GM19099 (cell line): ENCODE measurements around the gene PYGO1.

Experiments
- POLR2A ChIP-seq: IDR thresholded peaks from 3 replicates; pipeline ENCODE4 v1.6.1; 2011; ENCODE audit warnings: low read depth; ENCODE audit not compliant: insufficient read length; ENCODE audit errors: extremely low read depth

The PYGO1 gene

DNA sequence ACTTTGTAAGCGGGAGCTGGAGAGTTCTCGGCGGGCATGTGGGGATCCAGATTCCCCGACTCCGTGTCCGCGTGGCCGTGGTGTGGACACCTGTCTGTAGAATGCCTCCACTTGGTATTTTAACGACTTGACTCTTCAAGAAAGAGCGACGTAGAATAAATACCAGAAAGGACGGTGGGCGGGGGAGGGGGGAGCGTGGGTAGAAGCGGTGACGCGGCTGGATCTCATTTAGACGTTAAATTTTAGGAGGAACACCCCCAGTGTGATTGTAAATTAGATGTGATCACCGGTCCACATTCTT, 620 bp upstream of the PYGO1 start:
- TF ChIP-seq POLR2A, result no peak

GRCh38 chr15:55587321-55588069, 650 bp downstream of the PYGO1 start:
- TF ChIP-seq POLR2A, result no peak

- no peak for TF ChIP-seq POLR2A
Measured at GRCh38 chr15:55586808-55587207, 1.3 kb downstream of the PYGO1 start.

DNA sequence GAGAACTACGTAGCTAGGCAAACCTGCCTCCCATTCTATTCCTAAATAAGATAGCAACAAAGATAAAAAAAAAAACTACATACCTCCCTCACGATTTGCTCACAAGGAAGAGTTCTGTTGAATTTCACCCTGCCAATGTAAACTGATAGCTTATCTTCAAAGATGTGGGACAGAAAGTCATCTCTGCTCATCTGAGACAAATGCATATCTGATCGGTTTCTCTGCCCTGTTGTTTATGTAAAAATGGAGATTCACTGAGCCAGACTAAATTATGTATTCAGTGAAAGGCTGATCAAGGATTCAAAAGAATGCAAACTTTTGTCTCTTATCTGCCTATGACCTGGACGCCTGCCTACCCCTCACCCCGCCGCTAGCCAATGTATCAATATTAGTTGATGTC, 11.2 kb downstream of the PYGO1 start:
- no peak for TF ChIP-seq POLR2A

GRCh38 chr15:55574096-55574495, 14.0 kb downstream of the PYGO1 start:
- no peak for TF ChIP-seq POLR2A

DNA sequence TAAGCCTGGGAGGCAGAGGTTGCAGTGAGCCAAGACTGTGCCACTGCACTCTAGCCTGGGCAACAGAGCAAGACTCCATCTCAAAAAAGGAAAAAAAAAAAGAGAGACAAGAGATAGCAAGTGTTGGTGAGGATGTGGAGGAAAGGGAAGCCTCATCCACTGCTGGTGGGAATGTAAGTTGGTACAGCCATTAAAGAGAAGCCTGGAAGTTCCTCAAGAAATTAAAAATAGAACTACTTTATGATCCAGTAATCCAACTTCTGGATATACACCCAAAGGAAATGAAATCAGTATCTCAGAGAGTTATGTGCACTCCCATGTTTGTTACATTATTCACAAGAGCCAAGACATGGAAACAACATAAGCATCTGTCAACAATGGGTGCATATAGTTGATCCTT, 14.9 kb downstream of the PYGO1 start:
- no peak for TF ChIP-seq POLR2A

- TF ChIP-seq POLR2A, result no peak
Measured at GRCh38 chr15:55564347-55565145, 23.6 kb downstream of the PYGO1 start.

- TF ChIP-seq POLR2A, result no peak
Measured at GRCh38 chr15:55562601-55563000, 25.5 kb downstream of the PYGO1 start.

DNA sequence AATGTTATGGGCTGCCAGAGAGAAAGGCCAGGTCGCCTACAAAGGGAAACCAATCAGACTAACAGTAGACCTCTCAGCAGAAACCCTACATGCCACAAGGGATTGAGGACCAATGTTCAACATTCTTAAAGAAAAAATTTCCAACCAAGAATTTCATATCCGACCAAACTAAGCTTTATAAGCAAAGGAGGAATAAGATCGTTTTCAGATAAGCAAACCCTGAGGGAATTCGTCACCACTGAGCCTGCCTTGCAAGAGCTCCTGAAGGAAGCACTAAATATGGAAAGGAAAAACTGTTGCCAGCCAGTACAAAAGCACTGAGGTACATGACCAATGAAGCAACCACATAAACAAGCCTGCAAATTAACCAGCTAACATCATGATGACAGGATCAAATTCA, 33.1 kb downstream of the PYGO1 start:
- no peak for TF ChIP-seq POLR2A

DNA sequence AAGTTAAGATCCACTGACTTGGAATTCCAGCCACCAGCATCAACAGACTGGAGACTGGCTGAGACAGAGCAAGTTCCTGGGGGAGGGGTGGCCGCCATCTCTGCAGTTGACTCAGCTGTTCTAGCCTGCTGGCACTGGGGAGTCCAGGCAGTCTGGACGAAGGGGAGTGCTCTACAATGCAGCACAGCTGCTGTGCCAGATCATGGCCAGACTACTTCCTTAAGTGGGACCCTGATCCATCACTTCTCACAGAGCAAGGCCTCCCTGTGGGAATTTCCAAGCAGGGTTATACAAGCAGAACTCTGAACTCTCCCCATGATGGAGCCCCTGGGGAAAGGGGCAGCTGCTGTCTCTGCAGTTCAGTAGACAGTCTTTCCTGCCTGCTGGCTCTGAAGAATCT, 35.2 kb downstream of the PYGO1 start:
- no peak for TF ChIP-seq POLR2A

GRCh38 chr15:55552451-55552850, 35.7 kb downstream of the PYGO1 start:
- no peak for TF ChIP-seq POLR2A

GRCh38 chr15:55549305-55549704, 38.8 kb downstream of the PYGO1 start:
- TF ChIP-seq POLR2A, result no peak

DNA sequence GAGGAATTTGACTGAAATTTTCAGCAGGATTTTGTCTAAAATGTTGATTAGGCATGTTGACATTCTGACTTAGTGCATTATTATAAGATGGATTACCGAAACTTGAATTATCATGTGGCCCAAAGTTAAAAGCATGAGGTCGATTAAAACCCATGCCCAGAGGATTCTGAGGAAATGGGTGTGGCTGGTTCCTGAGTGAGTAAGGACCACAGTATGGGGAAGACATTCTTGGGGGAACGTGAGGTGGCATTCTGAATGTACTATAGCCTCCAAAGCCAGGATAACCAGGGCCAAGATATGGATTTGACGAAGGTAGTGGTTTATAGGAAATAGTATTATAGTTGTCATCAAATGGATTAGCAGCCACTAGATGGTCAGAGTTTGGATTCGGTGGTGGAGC, 41.4 kb downstream of the PYGO1 start:
- no peak for TF ChIP-seq POLR2A

DNA sequence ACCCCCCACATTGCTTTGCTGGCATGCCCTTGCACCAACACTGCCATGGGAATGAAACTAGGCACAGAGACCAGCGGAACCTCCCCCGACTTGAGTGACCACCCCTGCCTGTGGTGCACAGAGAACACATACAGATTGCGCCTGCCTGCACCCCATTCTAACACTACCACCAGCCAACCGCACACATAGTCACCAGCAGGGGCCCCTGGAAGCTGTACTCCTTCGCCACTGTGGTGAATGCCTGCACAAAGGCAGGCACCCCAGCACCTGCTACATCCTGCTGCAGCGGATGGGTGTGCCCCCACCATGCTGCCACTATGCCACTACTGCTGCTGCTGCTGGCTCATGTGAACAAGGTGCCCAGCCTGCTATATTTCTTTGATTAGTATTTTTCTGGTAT, 52.7 kb downstream of the PYGO1 start:
- TF ChIP-seq POLR2A, result no peak

GRCh38 chr15:55532944-55533343, 55.2 kb downstream of the PYGO1 start:
- no peak for TF ChIP-seq POLR2A

DNA sequence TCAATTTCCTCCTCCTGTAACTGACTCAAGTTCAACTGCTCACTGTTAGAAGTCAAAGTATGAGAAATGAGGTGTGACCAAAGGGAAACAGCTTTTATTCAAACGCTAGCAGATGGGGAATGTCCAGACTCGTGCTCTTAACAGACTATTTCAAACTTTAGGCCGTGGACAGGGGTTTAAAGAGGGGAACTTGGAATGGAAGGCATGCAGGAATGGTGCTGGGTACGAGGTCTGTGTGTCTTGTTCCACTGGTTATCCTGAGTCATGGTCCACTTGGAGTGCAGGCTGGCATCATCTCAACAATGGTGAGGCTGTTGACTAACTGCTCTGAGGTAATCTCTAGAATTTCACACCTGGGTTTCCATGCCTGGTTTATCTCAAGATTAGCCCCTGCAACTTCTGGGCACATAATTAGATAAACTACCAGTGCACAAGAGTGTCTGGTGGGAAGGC, 57.3 kb downstream of the PYGO1 start:
- no peak for TF ChIP-seq POLR2A
